Epithelial cell of esophagus (primary cell): Measurements from ENCODE around the gene IFNAR2.
A peak's percentile ranks its signal among the peaks of the same experiment; 100 is the strongest.

Experiments
- DNase-seq: peaks from one replicate; pipeline ENCODE4 v3.0.0; 2010; ENCODE audit warnings: low read depth
- H3K4me3 ChIP-seq: 2 replicates; pipeline ENCODE4 v1.5.1; 2011; ENCODE audit warnings: mild to moderate bottlenecking, low read length, control low read depth
- TF ChIP-seq, protein P1 (sequence below): IDR thresholded peaks from 2 replicates; pipeline ENCODE4 v1.5.1; 2011; ENCODE audit warnings: low read depth, mild to moderate bottlenecking, low read length, control low read depth, inconsistent platforms; ENCODE audit not compliant: insufficient read depth; ENCODE audit errors: missing control alignments

Gene IFNAR2

DNA sequence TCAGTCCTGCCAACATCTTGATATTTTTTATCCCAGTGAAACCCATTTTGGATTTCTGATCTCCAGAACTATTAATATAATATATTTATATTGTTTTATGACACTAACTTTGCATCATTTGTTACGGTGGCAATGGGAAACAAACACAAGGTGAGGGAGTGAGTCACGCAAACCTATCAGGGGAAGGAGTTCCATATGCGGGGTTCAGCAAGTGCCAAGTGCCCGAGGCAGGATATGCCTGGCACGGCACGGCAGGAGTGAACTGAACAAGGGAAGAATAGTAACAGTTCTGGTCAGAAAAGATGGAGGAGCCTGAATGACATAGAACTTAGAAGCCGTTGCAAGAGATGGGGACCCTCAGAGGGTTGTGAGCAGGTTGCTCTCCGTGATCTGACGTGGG lies 28.7 kb downstream of the IFNAR2 start:
- no peak overlapping the region for H3K4me3 ChIP-seq
- TF ChIP-seq, protein P1, sequence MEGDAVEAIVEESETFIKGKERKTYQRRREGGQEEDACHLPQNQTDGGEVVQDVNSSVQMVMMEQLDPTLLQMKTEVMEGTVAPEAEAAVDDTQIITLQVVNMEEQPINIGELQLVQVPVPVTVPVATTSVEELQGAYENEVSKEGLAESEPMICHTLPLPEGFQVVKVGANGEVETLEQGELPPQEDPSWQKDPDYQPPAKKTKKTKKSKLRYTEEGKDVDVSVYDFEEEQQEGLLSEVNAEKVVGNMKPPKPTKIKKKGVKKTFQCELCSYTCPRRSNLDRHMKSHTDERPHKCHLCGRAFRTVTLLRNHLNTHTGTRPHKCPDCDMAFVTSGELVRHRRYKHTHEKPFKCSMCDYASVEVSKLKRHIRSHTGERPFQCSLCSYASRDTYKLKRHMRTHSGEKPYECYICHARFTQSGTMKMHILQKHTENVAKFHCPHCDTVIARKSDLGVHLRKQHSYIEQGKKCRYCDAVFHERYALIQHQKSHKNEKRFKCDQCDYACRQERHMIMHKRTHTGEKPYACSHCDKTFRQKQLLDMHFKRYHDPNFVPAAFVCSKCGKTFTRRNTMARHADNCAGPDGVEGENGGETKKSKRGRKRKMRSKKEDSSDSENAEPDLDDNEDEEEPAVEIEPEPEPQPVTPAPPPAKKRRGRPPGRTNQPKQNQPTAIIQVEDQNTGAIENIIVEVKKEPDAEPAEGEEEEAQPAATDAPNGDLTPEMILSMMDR = no peak
- no peak for DNase-seq

DNA sequence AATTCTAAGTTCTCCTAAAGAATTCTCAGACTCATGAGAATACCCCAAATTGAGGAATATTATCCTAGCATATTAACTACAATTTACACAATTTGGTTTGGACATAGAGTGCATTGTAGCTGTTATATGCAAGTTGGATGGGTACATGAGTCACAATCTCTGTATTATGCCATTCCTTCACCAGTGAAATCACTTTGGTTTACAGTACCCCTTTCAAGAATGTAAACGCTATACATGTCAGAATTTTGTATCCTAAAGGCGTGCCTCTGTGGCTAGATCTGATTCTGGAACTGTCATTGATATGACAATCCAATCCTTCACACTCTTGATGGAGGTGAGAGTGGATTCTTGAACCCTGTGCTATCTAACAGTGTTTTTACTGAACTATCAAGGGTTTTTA lies 29.7 kb downstream of the IFNAR2 start:
- TF ChIP-seq, protein P1 = no peak

DNA sequence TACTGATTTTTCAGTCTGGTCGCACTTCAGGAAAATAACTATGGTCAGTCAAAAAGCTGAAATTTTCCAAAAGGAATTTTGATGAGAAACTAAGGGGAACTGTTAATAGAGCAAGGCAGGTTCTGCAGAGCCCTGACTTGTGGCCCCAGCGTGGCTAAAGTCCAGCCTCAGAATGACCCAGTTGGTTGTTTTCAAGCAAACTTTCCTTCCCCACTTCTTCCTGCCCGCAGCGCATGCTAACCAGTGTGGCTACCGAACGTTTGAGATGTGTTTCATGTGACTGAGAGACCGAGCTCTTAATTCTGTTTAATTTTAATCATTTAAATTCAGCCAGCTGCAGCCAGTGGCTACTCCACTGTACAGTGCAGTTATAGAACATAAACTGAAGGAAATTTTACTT lies 30.3 kb downstream of the IFNAR2 start:
- H3K4me3 ChIP-seq = no peak overlapping the region
- TF ChIP-seq, protein P1 = no peak
- no peak for DNase-seq

More for the DNA sequence above, 29.7 kb downstream of the IFNAR2 start:
- peak; percentile 63 for DNase-seq
- H3K4me3 ChIP-seq = no peak overlapping the region

DNA sequence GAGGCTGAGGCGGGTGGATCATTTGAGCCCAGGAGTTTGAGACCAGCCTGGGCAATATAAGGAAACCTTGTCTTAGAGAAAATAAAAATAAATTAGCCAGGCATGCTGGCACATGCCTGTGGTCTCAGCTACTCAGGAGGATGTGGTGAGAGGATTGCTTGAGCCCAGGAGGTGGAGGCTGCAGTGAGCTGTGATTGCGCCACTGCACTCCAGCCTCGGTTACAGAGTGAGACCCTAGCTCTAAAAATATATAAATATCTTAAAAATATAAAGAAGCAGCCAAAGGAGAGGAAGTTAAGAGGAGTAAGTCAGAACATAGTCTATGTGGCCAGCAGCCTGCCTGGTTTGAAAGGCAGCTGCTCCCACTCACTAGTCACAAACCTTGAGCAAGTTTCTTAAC lies 31.9 kb downstream of the IFNAR2 start:
- no peak for DNase-seq
- no peak overlapping the region for H3K4me3 ChIP-seq
- TF ChIP-seq, protein P1 = no peak

DNA sequence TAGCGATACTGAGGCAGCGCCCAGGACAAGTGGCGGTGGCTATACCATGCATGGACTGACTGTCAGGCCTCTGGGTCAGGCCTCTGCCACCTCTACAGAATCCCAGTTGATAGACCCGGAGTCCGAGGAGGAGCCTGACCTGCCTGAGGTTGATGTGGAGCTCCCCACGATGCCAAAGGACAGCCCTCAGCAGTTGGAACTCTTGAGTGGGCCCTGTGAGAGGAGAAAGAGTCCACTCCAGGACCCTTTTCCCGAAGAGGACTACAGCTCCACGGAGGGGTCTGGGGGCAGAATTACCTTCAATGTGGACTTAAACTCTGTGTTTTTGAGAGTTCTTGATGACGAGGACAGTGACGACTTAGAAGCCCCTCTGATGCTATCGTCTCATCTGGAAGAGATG lies 33.2 kb downstream of the IFNAR2 start:
- no peak for DNase-seq
- TF ChIP-seq, protein P1 = no peak
- no peak overlapping the region for H3K4me3 ChIP-seq

DNA sequence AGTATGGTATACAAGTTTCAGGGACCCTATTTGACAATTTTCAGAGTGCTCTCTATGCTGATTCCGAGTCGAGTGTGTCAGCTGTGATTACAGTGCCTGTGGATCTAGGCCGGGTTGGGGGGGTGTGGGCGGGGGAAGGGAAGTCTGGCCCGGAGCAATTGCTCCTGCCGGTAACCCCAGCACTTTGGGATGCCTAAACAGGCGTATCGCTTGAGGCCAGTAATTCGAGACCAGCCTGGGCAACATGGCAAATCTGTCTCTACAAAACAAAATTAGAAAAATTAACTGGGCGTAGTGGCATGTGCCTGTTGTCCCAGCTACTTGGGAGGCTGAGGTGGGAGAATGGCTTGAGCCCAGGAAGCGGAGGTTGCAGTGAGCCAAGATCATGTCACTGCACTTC lies 34.8 kb downstream of the IFNAR2 start:
- DNase-seq = no peak
- H3K4me3 ChIP-seq = no peak overlapping the region
- TF ChIP-seq, protein P1 = no peak

DNA sequence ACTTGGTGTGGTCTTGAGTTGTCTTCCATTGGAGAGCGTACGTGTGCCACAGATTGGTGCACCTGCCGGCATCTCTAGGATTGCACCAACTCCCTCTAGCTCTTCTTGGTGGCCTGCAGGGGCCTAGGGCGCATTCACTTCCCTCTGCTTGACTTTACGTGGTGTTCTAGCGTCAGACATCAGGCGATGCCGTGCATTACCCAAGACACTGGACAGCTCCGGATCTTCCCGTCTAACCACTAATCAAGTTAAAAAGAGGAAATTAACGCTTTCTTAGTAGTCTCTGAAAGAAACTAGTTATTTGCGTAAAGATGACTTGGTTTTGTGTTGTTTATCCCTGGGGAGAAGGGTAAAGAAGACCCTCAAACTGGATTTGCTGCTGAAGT lies 35.9 kb downstream of the IFNAR2 start:
- peak overlapping the region; percentile 72 for H3K4me3 ChIP-seq
- DNase-seq = peak; percentile 58
- TF ChIP-seq, protein P1 = no peak
